ENCODE data around the gene PLXNA2. TPM values are rescaled to one million over a fixed set of nuclear protein-coding genes. Genes with fewer than 3 reads are reported as not detected.
A peak's percentile ranks its signal among the peaks of the same experiment; 100 is the strongest.

PLXNA2 gene
- total and polyA plus RNA-seq, 2 of the 4 experiments (the other 2 are of a cell fraction): 0.72 to 1.1 TPM

GRCh38 chr1:208029381-208030287, 214.6 kb downstream of the PLXNA2 start:
- Histone ChIP-seq H3K14ac (replicated peaks; ENCODE audit: low read depth, low read length) (no peak overlapping the region), H4K91ac (ENCODE audit: insufficient read depth, low read depth, low read length) (peak overlapping the region; percentile 47; the same call in 1 of the 2 replicates), H4K20me1 (ENCODE audit: insufficient read depth, low read length) (no peaks in the 10 kb centered on the region), H3K27ac (ENCODE audit: insufficient read depth, low read length) (peak overlapping the region; percentile 13; the same call in 1 of the 2 replicates), H3K4me2 (ENCODE audit: low read depth, low read length) (peak overlapping the region; percentile 38), H2BK120ac (ENCODE audit: low read depth, low read length) (peak overlapping the region; percentile 61; the same call in 1 of the 2 replicates), H3K4ac (ENCODE audit: low read depth, low read length) (0 out of 2 replicates have a peak overlapping the region, but pooled peaks have one; percentile 25), H3K56ac (ENCODE audit: extremely low read depth, insufficient read depth, low read length) (no peak overlapping the region; the same call in 1 of the 2 replicates), H2BK15ac (ENCODE audit: low read depth, low read length) (0 out of 3 replicates have a peak overlapping the region, but pooled peaks have one; percentile 11), H3K4me3 (ENCODE audit: insufficient read depth, low read depth, low read length) (no peak overlapping the region), H2AK9ac (replicated peaks; ENCODE audit: low read depth, low read length, poor library complexity) (peak overlapping the region; percentile 29), H4K8ac (ENCODE audit: low read depth in 2 of 2, low read length in 2 of 2) (0 out of 4 replicates have a peak overlapping the region, but pooled peaks of 1 of the 2 experiments have one; percentile 4), H2BK5ac (ENCODE audit: low read depth, low read length, poor library complexity, severe bottlenecking) (no peak overlapping the region), H3K23ac (ENCODE audit: low read depth, low read length) (no peak overlapping the region), H3K9me1 (ENCODE audit: insufficient read depth, low read length) (peaks cover 4% of the 10 kb centered on the region; the same call in 1 of the 2 replicates), H3K36me3 (ENCODE audit: control insufficient read depth, insufficient read depth, low read length) (no peaks in the 10 kb centered on the region), H2AFZ (replicated peaks; ENCODE audit: low read length, poor library complexity) (peak overlapping the region; percentile 86), H2AK5ac (ENCODE audit: low read depth, low read length) (no peak overlapping the region), H3K18ac (ENCODE audit: low read depth, low read length) (peak overlapping the region; percentile 6; the same call in 1 of the 2 replicates), H3K79me1 (ENCODE audit: low read depth in 1 of 2, low read length in 2 of 2) (no peaks in the 10 kb centered on the region), H3K9me3 (ENCODE audit: control insufficient read depth, insufficient read depth, low read length) (no peaks in the 10 kb centered on the region), H4K5ac (ENCODE audit: low read depth, low read length) (no peak overlapping the region), H3K27me3 (ENCODE audit: control insufficient read depth, insufficient read depth, low read length) (no peaks in the 10 kb centered on the region), H3K9ac (ENCODE audit: low read depth, low read length) (no peak overlapping the region), H3K4me1 (ENCODE audit: control insufficient read depth, insufficient read depth, low read length) (peaks cover 5% of the 10 kb centered on the region; the same call in 1 of the 2 replicates), H2BK20ac (ENCODE audit: low read depth, low read length) (no peak overlapping the region; the same call in 1 of the 2 replicates)
- in situ Hi-C loops (cut with MboI; ENCODE audit: low sequenced_read_pairs): no loop called here
- peak; percentile 74 for DNase-seq
- intact Hi-C loops (cut with micrococcal nuclease): no loop called here
- peak; percentile 10; the same call in 1 of the 2 replicates for TF ChIP-seq FOS (IDR thresholded peaks at IDR 0.05; ENCODE audit: low read depth, low read length)
- no peak for TF ChIP-seq RCOR1 (IDR thresholded peaks at IDR 0.05; ENCODE audit: insufficient replicate concordance, low read length)
- no peak for TF ChIP-seq CEBPB (IDR thresholded peaks at IDR 0.05; ENCODE audit: low read depth, low read length)
- TF ChIP-seq RAD21 (IDR thresholded peaks at IDR 0.05; ENCODE audit: low read length): no peak
- peak; percentile 30; the same call in 1 of the 2 replicates for TF ChIP-seq MAFK (IDR thresholded peaks at IDR 0.05; ENCODE audit: low read depth, low read length)
- TF ChIP-seq MXI1 (IDR thresholded peaks at IDR 0.05; ENCODE audit: borderline replicate concordance, low read depth, low read length): no peak
- TF ChIP-seq, protein P1, sequence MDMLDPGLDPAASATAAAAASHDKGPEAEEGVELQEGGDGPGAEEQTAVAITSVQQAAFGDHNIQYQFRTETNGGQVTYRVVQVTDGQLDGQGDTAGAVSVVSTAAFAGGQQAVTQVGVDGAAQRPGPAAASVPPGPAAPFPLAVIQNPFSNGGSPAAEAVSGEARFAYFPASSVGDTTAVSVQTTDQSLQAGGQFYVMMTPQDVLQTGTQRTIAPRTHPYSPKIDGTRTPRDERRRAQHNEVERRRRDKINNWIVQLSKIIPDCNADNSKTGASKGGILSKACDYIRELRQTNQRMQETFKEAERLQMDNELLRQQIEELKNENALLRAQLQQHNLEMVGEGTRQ (IDR thresholded peaks at IDR 0.05; ENCODE audit: low read depth, low read length): no peak
- dilution Hi-C loops (cut with HindIII; ENCODE audit: low sequenced_read_pairs, unreplicated experiment): no loop called here
- WGBS, 2 experiments (ENCODE audit: extremely low coverage in 2 of 2, insufficient read length in 1 of 2): 71% methylated on average over 3 of the region's 13 CpGs; no CpG with 5 or more reads in 1 of the 2 experiments
- BruUV-seq (replicated peaks): no TSS peak
- peak; percentile 85 for ATAC-seq (ENCODE audit: low read depth)
- CTCF ChIA-PET: interaction anchor here (0.6 to 2.6 kb wide), 6 partner anchors 7 to 284 kb away, joined by 3 to 13 read pairs (median 4); no protein-coding TSS in a partner anchor
- POLR2A ChIA-PET (ENCODE audit: unreplicated experiment): no interaction called here
